Left kidney (tissue), 2 donors: ENCODE data around the gene STS. TPM values are rescaled to one million over a fixed set of nuclear protein-coding genes. Genes with fewer than 3 reads are reported as not detected.

Source experiments
- DNase-seq: peaks from one replicate; pipeline ENCODE4 v3.0.0-alpha.2; 2013
- polyA plus RNA-seq: library from polyadenylated mRNA; unstranded; fragments of 120-200 nt; gene quantifications from one replicate; pipeline ENCODE4 v1.2.1, GENCODE V29; 2013; ENCODE audit not compliant: insufficient read length

STS gene
- polyA plus RNA-seq, 1 donor, result 6.5 TPM

DNA sequence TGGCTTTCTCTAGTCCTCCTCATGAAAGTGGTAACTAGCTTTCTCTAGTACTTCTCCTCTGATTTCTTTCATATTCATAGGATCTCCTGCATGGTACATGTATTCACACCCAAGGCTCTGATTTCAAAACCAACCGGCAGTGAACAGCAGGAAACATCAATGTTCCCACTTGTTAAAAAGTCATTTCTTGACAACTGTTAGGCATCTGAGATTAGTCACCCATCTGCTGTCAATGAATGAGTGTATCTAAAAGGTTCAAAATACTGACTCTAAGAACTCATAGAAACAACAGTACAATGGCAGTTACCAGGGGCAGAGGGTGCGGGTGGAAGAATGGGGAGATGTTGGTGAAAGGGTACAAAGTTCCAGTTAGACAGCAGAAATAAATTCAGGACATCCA is 31.9 kb downstream of the STS start:
- DNase-seq, result no peak

DNA sequence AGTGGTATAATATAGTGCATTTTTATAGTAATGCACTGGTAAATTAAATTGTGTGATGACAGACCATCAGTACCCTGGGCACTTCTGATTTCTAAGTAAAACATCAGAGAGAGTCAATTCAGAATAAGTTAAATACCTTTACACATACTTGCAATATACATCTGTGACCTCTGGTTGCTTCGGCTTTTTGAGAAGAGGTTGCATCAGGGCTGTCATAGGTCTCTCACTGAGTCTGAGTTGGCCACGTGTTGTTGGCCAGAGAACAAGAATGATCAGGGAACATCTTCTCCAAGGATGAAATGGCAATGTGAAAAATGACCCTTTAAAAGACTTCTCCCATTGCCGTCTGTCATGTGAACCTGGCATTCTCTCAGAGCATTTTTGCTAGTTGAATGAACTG is 37.3 kb downstream of the STS start:
- DNase-seq, result no peak

DNA sequence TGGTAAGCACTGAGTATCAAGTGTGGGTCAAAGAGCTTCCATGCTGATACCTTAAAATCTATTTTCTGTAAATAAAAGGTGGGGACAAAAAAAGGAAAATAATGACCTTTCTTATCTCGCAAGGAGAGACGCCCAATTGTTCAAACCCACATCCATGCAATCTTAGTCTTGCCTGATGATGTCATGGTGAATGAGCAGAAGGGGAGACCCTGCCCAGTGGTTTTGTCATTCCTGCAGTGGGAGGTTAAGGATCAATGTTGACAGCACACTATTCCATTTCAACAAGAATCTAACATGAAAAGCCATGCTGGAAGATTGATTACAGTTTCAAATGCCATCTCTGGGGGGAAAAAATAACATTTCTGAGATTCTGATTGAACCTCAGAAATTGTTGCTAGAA is 41.2 kb downstream of the STS start:
- DNase-seq, result no peak

DNA sequence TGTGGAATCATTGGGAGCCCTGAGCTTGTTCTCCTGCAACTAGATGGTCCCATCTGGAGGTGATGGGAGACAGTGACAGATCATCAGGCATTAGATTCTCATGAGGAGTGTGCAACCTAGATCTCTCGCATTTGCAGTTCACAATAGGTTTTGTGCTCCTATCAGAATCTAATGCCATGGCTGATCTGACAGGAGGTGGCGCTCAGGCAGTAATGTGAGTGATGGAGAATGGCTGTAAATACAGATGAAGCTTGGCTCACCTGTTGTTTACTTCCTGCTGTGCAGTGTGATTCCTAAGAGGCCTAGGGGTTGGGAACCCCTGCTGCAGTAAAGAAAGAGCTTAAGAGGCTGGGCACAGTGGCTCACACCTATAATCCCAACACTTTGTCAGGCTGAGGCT is 42.6 kb downstream of the STS start:
- no peak for DNase-seq

DNA sequence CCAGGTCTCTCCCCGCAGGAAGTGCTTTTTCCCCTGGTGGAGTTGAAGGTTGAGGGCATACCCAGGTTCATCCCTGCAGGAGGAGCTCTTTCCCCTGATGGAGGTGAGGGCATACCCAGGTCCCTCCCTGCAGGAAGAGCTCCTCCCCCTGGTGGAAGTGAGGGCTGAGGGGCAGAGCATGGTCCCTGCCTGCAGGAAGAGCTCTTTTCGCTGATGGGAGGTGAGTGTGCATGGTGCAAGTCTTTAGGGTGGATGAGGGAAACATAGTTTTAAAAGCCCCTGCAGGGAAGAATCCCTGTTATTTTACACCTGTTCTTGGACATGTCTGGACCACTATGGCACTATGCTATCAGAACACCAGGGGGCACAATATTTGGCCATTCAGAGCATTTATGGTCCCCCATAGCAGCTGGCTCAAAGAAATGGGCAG is 44.2 kb downstream of the STS start:
- DNase-seq, result no peak

DNA sequence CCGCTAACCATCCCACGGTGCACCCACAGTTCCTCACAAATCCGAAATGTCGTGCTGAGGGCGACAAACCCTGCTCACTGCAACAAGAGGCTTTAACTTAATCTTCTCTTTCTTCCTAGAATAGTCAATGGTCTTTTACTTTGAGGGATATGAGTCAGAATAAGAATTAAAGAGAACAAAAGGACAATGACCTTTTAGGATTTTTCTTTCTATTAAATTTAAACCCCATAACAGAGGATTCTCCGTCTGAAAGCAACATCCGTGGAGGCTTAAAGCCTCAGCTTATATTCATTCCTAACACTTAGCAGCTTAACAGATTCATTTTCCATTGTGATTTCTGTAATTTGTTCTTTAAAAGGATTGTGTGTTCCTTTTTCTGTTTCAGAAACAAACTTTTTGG is 45.4 kb downstream of the STS start:
- DNase-seq, result no peak

DNA sequence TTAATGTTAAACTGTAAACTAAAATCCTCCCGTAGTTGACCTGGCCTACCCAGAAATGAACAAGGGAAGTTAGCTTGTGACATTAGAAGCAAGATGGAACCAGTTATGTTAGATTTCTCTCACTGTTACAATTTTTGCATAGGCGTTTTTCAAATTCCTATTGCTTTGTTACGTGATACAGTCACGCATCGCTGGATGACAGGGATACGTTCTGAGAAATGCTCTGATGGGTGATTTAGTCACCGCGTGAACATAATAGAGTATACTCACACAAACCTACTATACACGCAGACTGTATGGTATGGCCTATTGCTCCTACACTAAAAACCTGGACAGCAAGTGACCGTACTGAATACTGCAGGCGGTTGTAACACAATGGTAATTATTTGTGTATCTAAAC is 47.1 kb downstream of the STS start:
- no peak for DNase-seq

Other genes starting within 250 kb of the STS start
- gene PUDP, start 441 bp downstream of the STS start, polyA plus RNA-seq, result 20.5 TPM